ENCODE measurements around the gene MDK.

MDK gene, protein sequence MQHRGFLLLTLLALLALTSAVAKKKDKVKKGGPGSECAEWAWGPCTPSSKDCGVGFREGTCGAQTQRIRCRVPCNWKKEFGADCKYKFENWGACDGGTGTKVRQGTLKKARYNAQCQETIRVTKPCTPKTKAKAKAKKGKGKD

DNA sequence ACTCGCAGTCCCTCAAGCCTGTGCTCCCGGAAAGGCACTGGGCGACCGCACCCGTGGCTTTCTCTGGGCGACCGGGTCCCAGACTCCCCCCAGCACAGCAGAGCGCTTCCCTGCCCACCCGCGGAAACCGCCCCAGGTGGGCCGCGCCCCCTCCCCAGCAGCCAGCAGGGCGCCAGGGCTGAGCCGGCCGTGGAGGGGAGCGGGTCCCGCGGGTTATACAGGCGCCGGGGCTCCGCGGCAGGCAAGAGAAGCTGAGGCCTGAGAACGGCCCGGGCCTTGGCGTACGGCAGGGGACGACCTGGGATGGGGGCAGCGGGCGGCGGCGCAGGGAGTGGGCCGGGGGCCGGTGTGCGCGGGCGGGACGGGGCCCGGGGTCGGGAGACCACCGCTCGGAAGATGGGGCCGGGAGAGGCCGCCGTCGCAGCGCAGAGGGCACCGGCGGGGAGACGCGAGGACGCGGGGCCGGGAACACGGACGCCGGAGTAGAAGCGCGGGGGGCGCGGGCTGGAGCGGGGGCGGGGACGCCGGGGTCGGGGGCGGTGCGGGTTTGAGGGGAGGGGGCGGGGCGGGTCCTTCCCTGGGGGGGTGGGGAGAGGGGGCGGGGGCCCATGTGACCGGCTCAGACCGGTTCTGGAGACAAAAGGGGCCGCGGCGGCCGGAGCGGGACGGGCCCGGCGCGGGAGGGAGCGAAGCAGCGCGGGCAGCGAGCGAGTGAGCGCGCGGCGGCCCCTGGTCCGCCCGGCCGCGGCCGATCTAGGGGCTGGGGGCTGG is at the start of gene MDK:
MDK (plus strand) TSS at position 622 of the 771 bp plus-strand sequence. CDS start 389 bp downstream, outside the sequence.
- H3K36me3 ChIP-seq (ENCODE audit: insufficient read depth, low read length): peaks cover 25% of the 10 kb centered on the region
- H3K27me3 ChIP-seq (ENCODE audit: insufficient read depth, low read length): no peaks in the 10 kb centered on the region
- H2AFZ ChIP-seq (ENCODE audit: low read depth, low read length): no peak within 1 kb of the TSS
- H3K9me3 ChIP-seq (ENCODE audit: low read length): no peaks in the 10 kb centered on the region
- H3K4me1 ChIP-seq (ENCODE audit: insufficient read depth, low read length): peaks cover 38% of the 10 kb centered on the region
- peak within 1 kb of the TSS; percentile 57 for H3K4me3 ChIP-seq (ENCODE audit: low read length)

DNA sequence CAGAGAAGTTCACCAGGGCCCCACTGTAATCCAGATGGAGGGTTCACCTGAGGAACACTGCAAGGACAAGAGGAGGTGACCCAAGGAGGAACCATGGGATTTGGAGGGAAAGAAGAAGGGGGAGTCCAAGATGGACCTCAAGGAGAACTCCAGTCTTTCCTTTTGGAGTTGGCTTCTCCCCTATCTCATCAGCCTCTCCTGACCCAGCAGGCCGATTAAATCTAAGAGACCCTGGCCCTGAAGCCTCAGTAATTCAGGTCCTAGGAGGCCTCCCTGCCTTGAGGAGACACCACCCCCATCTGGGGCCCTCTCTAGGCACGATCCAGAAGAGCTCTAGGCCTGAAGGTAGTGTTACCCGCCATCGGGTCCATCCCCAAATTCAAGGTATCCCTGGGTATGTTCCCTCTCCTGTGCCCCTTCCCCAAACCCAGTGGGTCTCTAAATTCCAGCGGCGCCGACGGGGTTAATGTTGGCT is 49.3 kb upstream of the MDK start:
- H3K9me3 ChIP-seq (ENCODE audit: low read length): no peaks in the 10 kb centered on the region
- no peaks in the 10 kb centered on the region for H3K36me3 ChIP-seq (ENCODE audit: insufficient read depth, low read length)
- H2AFZ ChIP-seq (ENCODE audit: low read depth, low read length): no peak overlapping the region
- H3K4me1 ChIP-seq (ENCODE audit: insufficient read depth, low read length): peaks cover 38% of the 10 kb centered on the region
- H3K27me3 ChIP-seq (ENCODE audit: insufficient read depth, low read length): peaks cover 50% of the 10 kb centered on the region
- H3K4me3 ChIP-seq (ENCODE audit: low read length): peak overlapping the region; percentile 22

DNA sequence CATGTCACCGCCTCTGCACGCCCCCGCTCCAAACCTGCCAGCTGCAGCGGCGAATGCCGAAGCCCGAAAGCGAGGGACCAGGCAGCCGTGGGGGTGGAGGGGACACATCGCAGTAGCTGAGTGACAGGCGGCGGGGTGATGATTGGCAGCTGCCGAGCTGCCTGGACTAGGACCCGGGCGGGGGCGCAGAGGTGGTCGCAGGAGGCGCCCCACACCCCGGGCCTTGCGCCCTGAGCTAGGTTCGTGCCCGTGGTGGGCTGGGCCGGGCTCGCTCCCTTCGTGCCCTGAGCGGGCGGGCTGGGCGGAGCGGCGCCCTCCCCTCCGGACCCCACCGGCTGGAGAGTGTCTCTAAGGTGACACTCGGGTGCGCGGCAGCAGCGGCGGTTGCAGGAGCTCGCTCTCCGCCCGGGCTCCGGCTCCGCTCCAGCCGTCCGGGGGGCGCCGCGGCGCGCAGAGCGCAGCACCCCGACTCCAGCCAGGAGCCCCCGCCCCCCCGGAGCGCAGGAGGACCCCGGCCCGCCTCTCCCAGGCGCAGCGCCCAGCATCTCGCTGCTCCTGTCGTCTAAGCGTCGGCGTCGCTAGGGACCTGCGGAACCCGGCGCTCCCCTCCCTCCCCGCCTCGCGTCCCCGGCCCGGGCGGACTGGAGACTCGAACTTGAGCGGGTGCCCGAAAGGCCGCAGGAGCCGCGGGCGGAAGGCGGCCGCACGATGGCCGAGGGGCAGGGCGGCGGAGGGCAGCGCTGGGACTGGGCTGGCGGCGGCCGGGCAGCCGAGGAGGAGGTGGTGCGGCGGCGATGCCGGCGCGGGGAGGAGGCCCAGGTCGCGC is 48.7 kb upstream of the MDK start:
- Histone ChIP-seq H3K36me3 (ENCODE audit: insufficient read depth, low read length) (no peaks in the 10 kb centered on the region), H3K9me3 (ENCODE audit: low read length) (no peaks in the 10 kb centered on the region), H2AFZ (ENCODE audit: low read depth, low read length) (peak overlapping the region; percentile 52), H3K4me1 (ENCODE audit: insufficient read depth, low read length) (peaks cover 38% of the 10 kb centered on the region), H3K4me3 (ENCODE audit: low read length) (peak overlapping the region; percentile 22), H3K27me3 (ENCODE audit: insufficient read depth, low read length) (peaks cover 50% of the 10 kb centered on the region)

DNA sequence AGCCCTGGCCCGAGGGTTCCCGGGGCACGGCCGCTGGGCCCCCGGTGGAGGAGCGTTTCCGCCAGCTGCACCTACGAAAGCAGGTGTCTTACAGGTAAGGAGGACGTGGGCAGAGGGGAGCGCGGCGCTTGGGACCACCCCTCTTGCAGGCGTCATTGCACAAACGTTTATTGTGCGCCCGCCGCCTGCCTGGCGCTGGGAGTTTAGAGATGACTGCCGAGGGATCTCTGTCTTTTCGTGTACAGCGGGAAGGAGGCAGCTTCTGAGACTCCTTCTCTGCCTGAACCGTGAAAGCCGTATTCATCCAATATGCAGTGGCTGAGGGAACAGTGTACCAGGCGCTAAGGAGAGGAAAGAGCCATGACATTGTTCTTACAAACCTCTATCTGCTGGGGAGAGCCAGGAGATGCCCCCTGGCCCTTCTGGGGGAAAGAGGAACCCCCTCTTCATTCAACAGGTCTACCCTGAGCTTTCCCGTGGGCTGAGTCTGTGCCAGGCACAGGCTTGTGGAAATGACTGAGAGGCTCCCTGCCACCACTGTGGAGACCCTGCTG is 48.0 kb upstream of the MDK start:
- Histone ChIP-seq H3K4me3 (ENCODE audit: low read length) (peak overlapping the region; percentile 22), H2AFZ (ENCODE audit: low read depth, low read length) (peak overlapping the region; percentile 52), H3K36me3 (ENCODE audit: insufficient read depth, low read length) (no peaks in the 10 kb centered on the region), H3K4me1 (ENCODE audit: insufficient read depth, low read length) (peaks cover 40% of the 10 kb centered on the region), H3K27me3 (ENCODE audit: insufficient read depth, low read length) (peaks cover 50% of the 10 kb centered on the region), H3K9me3 (ENCODE audit: low read length) (no peaks in the 10 kb centered on the region)

DNA sequence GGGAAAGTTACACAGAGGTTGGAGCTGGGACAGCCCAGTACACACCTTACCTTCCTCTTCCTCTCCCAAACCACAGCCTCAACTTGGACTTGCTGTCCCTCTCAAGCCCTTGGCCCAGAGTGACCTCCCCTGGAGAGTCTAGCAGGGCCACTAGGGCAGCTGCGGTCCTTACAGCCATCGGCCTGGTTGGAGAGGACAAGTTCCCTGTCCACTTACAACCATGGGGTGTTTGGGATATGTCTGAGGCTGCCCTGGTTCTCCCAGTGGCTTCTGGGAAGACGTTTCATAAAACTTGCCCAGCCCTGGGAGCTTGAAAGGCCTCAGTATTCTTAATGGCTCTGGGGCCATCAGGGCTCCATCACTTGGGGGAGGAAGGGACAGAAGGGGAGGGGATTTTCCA is 47.3 kb upstream of the MDK start:
- no peak overlapping the region for H3K4me3 ChIP-seq (ENCODE audit: low read length)
- no peaks in the 10 kb centered on the region for H3K36me3 ChIP-seq (ENCODE audit: insufficient read depth, low read length)
- H3K9me3 ChIP-seq (ENCODE audit: low read length): no peaks in the 10 kb centered on the region
- peaks cover 50% of the 10 kb centered on the region for H3K27me3 ChIP-seq (ENCODE audit: insufficient read depth, low read length)
- peaks cover 47% of the 10 kb centered on the region for H3K4me1 ChIP-seq (ENCODE audit: insufficient read depth, low read length)
- H2AFZ ChIP-seq (ENCODE audit: low read depth, low read length): no peak overlapping the region

DNA sequence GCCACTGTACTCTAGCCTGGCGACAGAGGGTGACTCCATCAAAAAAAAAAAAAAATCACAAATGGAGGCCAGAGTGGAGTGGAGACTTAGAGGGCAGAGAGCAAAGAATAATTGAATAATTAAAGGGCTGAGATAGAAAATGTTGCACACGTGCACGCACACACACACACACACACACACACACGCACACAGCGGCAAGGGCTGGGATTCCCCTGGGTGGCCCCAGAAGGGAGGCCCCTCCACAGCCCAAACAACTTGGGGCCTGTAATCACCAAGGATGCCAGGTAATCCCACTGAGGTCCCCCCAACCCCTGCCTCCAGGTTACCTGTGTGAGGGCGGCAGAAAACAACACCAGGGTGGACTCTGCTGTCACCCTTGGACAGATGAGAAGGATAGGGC is 46.2 kb upstream of the MDK start:
- Histone ChIP-seq H3K36me3 (ENCODE audit: insufficient read depth, low read length) (no peaks in the 10 kb centered on the region), H3K27me3 (ENCODE audit: insufficient read depth, low read length) (peaks cover 43% of the 10 kb centered on the region), H3K9me3 (ENCODE audit: low read length) (no peaks in the 10 kb centered on the region), H3K4me3 (ENCODE audit: low read length) (no peak overlapping the region), H2AFZ (ENCODE audit: low read depth, low read length) (no peak overlapping the region), H3K4me1 (ENCODE audit: insufficient read depth, low read length) (peaks cover 47% of the 10 kb centered on the region)

DNA sequence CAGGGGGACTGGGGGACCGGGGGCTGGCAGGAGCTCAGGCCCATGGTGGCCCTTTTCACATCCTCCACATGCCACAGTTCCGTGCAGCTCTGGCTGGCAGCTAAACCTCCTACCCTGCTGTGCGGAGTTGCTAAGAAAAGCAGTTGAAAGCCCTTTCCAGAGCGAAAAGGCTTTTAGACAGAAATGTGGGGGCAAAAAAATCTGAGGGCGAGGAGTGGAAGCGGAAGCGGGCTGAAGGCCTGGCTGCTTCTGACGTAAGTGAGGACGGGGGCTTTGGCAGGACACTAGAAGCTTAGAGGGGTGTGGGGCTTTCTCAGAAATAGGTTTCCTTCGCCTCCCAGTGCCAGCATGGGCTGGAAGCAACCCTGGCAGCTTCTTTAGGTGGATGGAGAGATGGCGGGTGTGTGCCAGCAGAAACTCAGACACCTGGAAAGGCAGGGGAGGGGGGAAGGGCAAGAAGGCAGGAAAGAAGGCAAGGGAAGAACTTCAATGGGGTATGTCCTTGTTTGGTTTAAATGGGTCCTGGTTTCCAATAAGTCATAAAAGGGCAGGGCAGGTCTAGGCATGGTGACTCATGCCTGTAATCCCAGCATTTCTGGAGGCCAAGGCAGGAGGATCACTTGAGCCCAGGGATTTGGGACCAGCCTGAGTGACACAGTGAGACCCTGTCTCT is 45.4 kb upstream of the MDK start:
- peaks cover 40% of the 10 kb centered on the region for H3K4me1 ChIP-seq (ENCODE audit: insufficient read depth, low read length)
- no peaks in the 10 kb centered on the region for H3K36me3 ChIP-seq (ENCODE audit: insufficient read depth, low read length)
- no peak overlapping the region for H2AFZ ChIP-seq (ENCODE audit: low read depth, low read length)
- H3K4me3 ChIP-seq (ENCODE audit: low read length): no peak overlapping the region
- H3K9me3 ChIP-seq (ENCODE audit: low read length): no peaks in the 10 kb centered on the region
- H3K27me3 ChIP-seq (ENCODE audit: insufficient read depth, low read length): peaks cover 41% of the 10 kb centered on the region

DNA sequence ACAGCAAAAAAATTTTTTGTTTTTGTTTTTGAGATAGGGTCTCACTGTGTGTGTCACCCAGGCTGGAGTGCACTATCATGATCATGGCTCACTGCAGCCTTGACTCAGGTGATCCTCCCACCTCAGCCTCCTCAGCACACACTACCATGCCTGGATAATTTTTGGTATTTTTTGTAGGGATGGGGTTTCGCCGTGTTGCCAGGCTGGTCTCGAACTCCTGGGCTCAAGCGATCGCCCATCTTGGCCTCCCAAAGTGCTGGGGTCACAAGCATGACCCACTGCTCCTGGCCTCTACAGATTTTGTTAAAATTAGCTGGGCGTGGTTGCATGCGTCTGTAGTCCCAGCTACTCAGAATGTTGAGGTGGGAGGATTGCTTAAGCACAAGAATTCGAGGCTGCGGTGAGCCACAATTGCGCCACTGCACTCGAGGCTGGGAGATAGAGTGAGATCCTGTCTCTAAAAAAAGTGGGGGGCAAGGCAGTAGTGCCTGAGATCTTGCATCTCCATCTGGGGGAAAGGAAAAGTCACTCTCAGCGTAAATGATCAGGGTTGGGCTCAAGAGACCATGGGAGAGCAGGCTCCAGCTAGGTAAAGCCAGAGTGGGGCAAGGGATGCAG is 44.8 kb upstream of the MDK start:
- Histone ChIP-seq H2AFZ (ENCODE audit: low read depth, low read length) (no peak overlapping the region), H3K4me3 (ENCODE audit: low read length) (no peak overlapping the region), H3K36me3 (ENCODE audit: insufficient read depth, low read length) (no peaks in the 10 kb centered on the region), H3K9me3 (ENCODE audit: low read length) (no peaks in the 10 kb centered on the region), H3K27me3 (ENCODE audit: insufficient read depth, low read length) (peaks cover 34% of the 10 kb centered on the region), H3K4me1 (ENCODE audit: insufficient read depth, low read length) (peaks cover 34% of the 10 kb centered on the region)

DNA sequence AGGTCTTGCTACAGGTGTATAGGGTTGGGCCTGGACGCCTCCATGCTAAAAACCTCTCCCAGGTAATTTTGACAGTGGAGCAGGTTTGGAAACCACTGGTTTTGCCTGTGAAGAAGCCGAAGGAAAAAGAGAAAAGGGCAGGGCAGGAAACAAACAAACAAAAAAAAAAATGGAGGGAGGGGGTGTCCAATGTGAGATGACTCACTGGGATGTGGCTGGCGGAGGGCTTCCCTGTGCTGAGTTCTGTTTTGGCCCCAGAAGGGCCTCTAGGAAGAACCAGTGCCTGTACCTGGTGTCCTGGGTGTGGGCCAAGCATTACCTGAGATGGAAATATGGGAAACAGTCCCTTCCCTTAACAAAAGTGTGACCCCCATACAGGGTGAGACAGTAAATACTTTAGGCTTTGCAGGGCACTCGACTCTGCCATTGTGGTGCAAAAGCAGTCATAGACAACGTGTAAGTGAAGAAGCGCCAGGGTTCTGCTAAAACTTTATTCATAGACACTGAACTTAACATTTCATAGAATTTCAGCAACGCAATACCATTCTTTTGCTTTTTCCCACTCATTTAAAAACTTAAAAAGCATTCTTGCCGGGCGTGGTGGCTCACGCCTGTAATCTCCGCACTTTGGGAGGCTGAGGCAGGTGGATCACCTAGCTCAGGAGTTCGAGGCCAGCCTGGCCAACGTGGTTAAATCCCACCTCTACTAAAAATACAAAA is 43.7 kb upstream of the MDK start:
- Histone ChIP-seq H3K36me3 (ENCODE audit: insufficient read depth, low read length) (no peaks in the 10 kb centered on the region), H3K4me3 (ENCODE audit: low read length) (no peak overlapping the region), H3K4me1 (ENCODE audit: insufficient read depth, low read length) (peaks cover 24% of the 10 kb centered on the region), H3K9me3 (ENCODE audit: low read length) (no peaks in the 10 kb centered on the region), H2AFZ (ENCODE audit: low read depth, low read length) (no peak overlapping the region), H3K27me3 (ENCODE audit: insufficient read depth, low read length) (peaks cover 23% of the 10 kb centered on the region)

DNA sequence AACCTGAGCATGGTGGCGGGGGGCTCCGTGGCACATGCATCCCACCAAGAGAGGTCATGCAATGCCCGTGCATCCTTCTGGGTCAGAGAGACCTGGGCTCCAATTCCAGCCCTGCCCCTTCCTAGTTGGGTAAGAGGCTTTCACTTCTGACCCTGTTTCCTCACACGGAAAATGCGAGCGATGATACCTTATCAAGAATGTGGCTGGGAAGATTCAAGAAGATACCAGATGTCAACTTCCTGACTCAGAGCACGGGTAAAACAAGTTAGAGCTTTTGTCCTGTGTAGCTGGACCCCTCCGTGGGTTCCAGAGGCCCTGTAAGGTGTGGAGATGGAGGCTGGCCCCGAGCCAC is 42.9 kb upstream of the MDK start:
- Histone ChIP-seq H3K4me1 (ENCODE audit: insufficient read depth, low read length) (peaks cover 24% of the 10 kb centered on the region), H3K27me3 (ENCODE audit: insufficient read depth, low read length) (peaks cover 15% of the 10 kb centered on the region), H3K9me3 (ENCODE audit: low read length) (no peaks in the 10 kb centered on the region), H3K4me3 (ENCODE audit: low read length) (peak overlapping the region; percentile 20), H3K36me3 (ENCODE audit: insufficient read depth, low read length) (no peaks in the 10 kb centered on the region), H2AFZ (ENCODE audit: low read depth, low read length) (peak overlapping the region; percentile 51)

DNA sequence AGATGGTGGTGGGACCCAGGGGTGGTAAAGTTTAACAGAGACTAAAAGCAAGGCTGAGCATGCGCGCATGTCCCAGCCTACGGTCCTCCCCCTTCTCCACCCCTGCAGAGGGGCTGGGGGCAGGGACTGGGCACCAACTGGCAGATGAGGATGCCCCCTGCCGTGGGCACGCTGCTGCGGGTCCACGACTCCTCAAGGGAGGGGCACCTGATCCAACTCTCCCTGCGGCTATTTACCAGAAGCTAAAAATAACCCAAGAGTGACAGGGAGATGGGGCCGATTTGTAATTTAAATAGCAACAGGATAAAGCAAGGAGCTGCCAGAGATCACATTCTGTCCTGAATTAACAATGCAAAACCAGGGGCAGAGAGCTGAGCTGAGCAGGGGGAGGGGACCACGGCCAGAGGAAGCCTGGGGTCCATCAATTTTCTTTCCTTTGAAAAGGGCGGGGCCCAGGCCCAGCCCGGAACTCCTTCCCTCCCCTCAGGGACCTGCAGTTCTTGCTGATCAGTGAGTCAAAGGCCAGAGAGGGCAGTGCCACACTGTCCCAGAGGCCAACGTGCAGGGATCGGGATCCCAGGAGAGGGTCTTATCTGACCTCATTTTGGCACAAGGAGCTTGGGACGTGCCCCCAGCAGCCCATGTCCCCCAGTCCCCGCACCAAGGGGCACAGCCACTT is 42.3 kb upstream of the MDK start:
- Histone ChIP-seq H3K9me3 (ENCODE audit: low read length) (no peaks in the 10 kb centered on the region), H3K4me1 (ENCODE audit: insufficient read depth, low read length) (peaks cover 24% of the 10 kb centered on the region), H3K4me3 (ENCODE audit: low read length) (peak overlapping the region; percentile 20), H3K27me3 (ENCODE audit: insufficient read depth, low read length) (peaks cover 10% of the 10 kb centered on the region), H2AFZ (ENCODE audit: low read depth, low read length) (peak overlapping the region; percentile 51), H3K36me3 (ENCODE audit: insufficient read depth, low read length) (no peaks in the 10 kb centered on the region)
